NCI-H2196 treated with DMSO at 0.1 percent for 48 hours (cell line): Measurements from ENCODE around the gene PPFIA3.
"Not testable (repeated sequence)": the region's sequence is repeated elsewhere in the genome, so short reads cannot be mapped to it uniquely, and the experiment has no call there.

Source experiments
- DNase-seq: peaks from one replicate; lab custom pipeline; 2025; ENCODE audit not compliant: unreplicated experiment; lab: John Stamatoyannopoulos, UW

Gene PPFIA3

GRCh38 chr19:49173198-49173597, 53.9 kb downstream of the PPFIA3 start:
- DNase-seq: no peak

GRCh38 chr19:49180659-49181058, 61.3 kb downstream of the PPFIA3 start:
- no peak for DNase-seq

DNA sequence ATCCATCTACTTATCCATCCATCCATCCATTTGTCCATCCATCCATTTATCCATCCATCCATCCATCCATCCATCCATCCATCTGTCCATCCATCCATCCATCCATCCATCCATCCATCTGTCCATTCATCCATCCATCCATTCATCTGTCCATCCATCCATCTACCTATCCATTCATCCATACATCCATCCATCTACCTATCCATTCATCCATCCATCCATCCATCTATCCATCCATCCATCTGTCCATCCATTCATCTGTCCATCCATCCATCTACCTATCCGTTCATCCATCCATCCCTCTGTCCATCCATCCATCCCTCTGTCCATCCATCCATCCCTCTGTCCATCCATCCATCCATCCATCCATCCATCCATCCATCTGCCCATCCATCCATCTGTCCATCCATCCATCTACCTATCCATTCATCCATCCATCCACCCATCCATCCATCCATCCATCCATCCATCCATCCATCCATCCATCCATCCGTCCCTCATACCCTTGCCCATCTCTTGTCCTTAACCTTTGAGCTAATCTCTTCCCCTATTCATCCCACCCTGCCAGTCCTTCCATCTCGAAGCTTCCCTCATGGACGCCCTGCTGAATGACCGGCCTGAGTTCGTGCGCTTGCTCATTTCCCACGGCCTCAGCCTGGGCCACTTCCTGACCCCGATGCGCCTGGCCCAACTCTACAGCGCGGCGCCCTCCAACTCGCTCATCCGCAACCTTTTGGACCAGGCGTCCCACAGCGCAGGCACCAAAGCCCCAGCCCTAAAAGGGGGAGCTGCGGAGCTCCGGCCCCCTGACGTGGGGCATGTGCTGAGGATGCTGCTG, 62.9 kb downstream of the PPFIA3 start:
- DNase-seq: not testable (repeated sequence)

- DNase-seq: no peak
Observed at GRCh38 chr19:49182848-49183375, 63.6 kb downstream of the PPFIA3 start.

GRCh38 chr19:49186108-49186507, 66.8 kb downstream of the PPFIA3 start:
- DNase-seq: no peak

- DNase-seq: no peak
Observed at GRCh38 chr19:49188626-49189200, 69.4 kb downstream of the PPFIA3 start.

- DNase-seq: no peak
Observed at GRCh38 chr19:49189259-49189658, 69.9 kb downstream of the PPFIA3 start.

GRCh38 chr19:49190781-49191180, 71.4 kb downstream of the PPFIA3 start:
- no peak for DNase-seq

DNA sequence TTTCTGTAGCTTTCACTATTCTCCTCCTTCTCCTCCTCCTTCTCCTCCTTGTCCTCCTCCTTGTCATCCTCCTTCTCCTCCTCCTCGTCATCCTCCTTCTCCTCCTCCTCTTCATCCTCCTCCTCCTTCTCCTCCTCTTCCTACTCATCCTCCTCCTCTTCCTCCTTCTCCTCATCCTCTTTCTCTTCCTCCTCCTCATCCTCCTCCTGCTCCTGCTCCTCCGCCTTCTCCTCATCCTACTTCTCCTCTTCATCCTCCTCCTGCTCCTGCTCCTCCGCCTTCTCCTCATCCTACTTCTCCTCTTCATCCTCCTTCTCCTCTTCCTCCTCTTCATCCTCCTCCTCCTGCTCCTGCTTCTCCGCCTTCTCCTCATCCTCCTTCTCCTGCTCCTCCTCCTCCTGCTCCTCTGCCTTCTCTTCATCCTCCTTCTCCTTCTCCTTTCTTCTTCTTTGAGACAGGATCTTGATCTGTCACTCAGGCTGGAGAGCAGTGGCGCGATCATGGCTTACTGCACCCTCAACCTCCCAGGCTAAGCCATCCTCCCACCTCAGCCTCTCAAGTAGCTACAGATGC, 74.6 kb downstream of the PPFIA3 start:
- DNase-seq: no peak

GRCh38 chr19:49194408-49194807, 75.1 kb downstream of the PPFIA3 start:
- no peak for DNase-seq

DNA sequence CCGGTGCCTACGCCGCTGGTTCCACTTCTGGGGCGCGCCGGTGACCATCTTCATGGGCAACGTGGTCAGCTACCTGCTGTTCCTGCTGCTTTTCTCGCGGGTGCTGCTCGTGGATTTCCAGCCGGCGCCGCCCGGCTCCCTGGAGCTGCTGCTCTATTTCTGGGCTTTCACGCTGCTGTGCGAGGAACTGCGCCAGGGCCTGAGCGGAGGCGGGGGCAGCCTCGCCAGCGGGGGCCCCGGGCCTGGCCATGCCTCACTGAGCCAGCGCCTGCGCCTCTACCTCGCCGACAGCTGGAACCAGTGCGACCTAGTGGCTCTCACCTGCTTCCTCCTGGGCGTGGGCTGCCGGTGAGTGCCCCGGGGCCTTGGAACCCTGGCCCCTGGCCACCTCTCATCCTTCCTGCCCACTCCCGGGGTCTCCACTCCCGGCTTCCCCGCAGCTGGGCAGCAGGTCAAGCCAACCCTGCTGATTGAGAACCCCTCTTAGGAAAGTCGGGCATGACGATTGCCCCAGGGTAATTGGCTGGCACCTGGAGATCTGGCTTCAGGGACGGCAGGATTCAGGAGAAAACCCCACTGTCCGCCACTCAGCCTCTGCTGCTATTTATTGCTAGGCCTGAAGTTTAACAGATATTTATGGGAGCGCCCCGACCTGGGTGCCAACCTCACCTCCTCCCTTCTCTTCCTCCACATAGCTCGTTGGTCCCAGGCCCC, 77.3 kb downstream of the PPFIA3 start:
- DNase-seq: peak; percentile 62

DNA sequence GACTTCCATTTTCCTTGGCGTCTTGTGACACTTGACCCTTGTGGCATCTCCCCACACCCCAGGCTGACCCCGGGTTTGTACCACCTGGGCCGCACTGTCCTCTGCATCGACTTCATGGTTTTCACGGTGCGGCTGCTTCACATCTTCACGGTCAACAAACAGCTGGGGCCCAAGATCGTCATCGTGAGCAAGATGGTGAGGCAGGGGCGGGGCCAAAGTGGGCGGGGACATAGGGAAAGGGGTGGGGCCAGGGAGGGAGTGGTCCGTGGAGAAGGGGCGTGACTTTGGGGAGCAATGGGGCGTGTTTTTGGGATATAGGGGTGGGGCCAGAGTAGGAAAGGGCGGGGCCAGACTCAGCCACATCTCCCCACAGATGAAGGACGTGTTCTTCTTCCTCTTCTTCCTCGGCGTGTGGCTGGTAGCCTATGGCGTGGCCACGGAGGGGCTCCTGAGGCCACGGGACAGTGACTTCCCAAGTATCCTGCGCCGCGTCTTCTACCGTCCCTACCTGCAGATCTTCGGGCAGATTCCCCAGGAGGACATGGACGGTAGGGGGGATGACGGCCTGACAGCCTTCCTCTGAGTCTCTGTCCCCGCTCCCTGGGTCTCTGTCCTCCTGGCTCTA, 81.0 kb downstream of the PPFIA3 start:
- DNase-seq: no peak
